DOHH2 (cell line): ENCODE measurements around the gene PGGHG.

Experiments
- EZH2phosphoT487 ChIP-seq: fragments of 200-600 bp; sonication (generic); IDR thresholded peaks from 2 replicates; pipeline ENCODE4 v1.6.1; 2017; ENCODE audit warnings: borderline replicate concordance, mild to moderate bottlenecking, antibody characterized with exemption, low read length, moderate library complexity, mixed read lengths
- TF ChIP-seq, protein P1 (sequence below): fragments of 200-600 bp; sonication (generic); IDR thresholded peaks from one replicate; pipeline ENCODE4 v1.5.1; 2014; ENCODE audit warnings: antibody characterized with exemption, mild to moderate bottlenecking, low read depth, low read length; ENCODE audit not compliant: poor library complexity, severe bottlenecking

DNA sequence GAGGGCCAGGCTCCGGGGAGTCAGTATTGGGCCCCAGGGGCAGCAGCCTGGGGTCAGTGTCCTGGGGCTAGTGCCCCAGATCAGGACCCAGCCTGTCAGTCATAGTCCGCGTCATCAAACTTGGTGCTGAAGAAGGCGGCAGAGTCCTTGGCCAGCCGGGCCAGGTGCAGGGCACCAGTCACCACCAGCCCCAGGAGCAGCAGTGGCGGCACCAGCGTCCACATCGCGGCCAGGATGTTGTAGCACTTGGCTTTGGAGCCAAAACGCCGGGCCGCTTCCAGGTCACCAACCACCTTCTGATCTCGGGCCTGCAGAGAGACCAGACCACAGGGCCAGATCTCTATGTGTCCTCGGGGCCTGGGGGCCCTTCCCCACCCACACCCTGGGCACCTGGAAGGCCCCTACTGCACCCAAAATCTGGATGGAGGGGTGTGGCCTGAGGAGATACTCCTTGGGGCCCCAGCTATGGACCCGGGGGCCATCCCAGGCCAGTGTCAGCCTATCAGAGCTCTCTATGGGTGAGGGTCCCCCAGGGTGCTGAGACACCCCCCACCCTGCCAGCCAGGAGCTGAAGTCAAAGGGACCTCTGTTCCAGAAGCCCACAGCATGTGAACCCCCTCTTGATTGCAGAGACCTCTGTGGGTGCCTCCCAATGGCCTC is 9.6 kb downstream of the PGGHG start:
- TF ChIP-seq, protein P1, sequence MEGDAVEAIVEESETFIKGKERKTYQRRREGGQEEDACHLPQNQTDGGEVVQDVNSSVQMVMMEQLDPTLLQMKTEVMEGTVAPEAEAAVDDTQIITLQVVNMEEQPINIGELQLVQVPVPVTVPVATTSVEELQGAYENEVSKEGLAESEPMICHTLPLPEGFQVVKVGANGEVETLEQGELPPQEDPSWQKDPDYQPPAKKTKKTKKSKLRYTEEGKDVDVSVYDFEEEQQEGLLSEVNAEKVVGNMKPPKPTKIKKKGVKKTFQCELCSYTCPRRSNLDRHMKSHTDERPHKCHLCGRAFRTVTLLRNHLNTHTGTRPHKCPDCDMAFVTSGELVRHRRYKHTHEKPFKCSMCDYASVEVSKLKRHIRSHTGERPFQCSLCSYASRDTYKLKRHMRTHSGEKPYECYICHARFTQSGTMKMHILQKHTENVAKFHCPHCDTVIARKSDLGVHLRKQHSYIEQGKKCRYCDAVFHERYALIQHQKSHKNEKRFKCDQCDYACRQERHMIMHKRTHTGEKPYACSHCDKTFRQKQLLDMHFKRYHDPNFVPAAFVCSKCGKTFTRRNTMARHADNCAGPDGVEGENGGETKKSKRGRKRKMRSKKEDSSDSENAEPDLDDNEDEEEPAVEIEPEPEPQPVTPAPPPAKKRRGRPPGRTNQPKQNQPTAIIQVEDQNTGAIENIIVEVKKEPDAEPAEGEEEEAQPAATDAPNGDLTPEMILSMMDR: no peak
- TF ChIP-seq EZH2phosphoT487: no peak
